ENCODE measurements around the gene MPL. TPM values are rescaled to one million over a fixed set of nuclear protein-coding genes. Genes with fewer than 3 reads are reported as not detected.

The MPL gene
- total RNA-seq, 1 donor = 39.6 TPM

DNA sequence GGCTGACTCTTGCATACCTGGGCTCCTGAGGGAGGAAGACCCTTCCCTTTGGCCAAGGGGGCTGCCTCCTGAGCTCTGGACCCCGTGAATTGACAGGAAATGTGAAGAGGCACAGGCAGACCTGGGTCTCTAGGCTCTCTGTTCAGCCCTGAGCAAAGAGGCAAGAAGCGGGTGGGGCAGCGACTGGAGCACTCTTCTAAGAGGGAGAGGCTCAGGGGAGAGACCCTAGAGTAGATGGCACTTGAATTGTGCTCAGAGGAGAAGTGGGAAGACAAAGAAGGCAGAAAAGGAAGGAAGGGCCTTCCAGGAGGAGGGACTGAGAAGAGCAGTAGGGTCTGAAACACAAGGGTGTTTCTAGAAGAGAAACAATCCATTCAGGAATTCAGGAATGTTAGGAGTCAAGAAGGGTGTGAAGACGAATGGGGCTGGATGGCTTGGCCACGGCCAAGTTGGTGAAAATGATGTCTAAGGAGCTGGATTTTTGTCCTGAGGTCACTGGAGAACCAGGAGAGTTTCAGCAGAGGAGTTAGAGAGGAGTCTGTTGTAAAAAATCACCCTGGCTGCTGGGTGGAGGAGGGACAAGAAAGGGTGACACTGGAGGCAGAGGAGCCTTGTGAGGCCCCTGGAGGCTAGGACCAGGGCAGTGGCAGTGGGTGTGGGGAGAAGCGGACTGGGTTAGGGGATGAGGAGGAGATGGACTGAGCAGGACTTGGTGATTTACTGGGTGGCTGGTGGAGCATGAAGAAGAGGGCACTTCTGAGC is 31.5 kb upstream of the MPL start:
- no peak for DNase-seq (ENCODE audit: low read depth in 2 of 3, low spot score in 2 of 3)

DNA sequence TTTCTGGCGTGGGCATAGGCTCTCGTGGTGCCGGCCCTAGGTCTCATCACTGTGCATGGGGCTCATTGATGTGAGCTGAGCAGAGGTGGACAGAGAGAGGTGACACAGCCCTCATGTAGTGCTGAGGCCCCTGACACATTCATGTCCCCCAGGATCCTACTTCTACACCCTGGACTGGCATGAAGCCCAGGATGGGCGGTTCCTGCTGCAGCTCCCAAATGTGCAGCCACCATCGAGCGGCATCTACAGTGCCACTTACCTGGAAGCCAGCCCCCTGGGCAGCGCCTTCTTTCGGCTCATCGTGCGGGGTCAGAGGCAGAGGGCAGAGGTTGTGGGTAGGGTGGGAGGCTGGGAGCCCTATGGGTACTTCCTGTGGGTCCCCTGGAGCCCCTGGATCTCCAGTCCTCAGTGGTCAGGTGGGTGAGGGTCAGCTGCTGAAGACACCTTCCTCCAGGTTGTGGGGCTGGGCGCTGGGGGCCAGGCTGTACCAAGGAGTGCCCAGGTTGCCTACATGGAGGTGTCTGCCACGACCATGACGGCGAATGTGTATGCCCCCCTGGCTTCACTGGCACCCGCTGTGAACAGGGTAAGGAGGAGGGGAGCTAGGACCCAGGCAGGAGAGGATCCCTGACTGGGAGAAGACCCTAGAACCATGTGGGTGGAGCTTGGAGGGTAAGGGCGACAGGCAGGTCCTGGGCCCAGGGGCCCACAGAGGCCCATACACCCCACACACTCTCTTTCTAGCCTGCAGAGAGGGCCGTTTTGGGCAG is 30.7 kb upstream of the MPL start:
- DNase-seq (ENCODE audit: low read depth in 2 of 3, low spot score in 2 of 3) = no peak

DNA sequence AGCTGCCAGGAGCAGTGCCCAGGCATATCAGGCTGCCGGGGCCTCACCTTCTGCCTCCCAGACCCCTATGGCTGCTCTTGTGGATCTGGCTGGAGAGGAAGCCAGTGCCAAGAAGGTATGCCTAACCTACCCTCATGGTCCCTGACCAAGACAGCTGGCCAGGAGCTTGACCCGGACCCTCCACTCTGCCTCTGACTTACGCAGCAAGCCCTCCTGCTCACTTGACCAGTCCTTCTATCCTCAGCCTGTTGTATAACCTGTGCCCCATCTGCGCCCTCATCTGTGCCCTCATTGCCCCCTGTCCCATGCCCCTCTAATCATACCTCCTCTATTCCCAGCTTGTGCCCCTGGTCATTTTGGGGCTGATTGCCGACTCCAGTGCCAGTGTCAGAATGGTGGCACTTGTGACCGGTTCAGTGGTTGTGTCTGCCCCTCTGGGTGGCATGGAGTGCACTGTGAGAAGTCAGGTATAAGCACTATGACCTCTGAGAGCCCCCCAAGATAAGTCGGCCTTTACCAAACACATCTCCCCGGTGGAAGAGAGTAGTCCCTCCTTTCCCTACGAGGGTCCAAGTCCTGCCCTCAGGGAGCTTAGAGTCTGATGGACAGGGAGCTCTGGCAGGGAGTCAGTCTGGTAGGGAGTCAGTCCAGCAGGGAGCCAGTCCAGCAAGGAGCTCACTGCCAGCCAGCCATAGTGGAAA is 30.0 kb upstream of the MPL start:
- DNase-seq (ENCODE audit: low read depth in 2 of 3, low spot score in 2 of 3) = no peak

DNA sequence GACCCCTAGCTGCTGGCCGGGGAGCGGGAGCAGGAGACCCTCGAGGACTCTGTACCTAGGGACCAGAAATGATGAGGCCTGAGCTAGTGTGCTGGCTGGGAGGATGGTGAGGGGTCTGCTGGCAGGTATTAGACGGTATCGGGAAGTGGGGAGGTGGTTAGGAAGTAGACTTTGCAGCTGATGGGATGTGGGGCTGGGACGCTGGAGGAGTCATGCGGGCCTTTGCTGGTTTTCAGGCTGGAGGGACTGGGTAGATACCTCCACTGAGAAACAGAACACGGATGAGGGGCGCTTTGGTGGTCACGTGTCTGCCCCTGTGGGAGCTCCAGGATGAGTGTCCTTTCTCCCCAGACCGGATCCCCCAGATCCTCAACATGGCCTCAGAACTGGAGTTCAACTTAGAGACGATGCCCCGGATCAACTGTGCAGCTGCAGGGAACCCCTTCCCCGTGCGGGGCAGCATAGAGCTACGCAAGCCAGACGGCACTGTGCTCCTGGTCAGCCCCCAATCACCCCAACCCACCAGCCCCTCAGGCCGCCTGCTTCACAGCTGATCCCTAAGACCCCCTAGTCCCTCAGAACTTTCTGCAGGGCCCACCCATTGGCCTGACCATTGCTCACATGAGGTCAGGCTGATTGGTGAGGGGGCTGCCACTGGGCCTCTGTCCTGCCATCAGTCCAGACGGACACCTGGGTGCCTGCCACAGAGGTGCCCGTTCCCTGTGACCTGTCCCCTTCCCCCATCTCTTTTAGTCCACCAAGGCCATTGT is 28.8 kb upstream of the MPL start:
- DNase-seq (ENCODE audit: low read depth in 2 of 3, low spot score in 2 of 3) = no peak

DNA sequence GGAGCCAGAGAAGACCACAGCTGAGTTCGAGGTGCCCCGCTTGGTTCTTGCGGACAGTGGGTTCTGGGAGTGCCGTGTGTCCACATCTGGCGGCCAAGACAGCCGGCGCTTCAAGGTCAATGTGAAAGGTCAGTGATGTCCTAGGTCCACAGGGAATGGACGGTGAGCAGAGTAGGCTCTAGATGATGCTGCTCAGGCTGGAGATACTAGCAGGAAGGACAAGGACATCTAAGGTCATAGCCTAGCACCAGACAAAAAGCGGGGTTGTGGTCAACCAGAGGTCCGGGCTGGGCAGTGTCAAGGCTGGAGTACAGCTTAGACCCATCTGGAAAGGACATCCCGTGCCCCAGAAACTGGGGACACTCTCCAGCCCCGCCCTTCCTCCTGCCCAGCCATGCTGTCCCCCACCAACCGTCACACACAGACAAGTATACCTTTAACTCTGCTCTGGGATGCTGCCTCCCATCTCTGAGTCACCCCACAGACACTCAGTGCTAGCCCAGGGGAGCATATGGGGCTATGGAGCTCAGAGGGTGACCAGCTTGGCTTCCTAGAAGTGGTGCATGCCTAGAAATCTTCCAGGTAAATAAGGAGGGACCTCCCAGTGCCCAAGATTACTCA is 28.1 kb upstream of the MPL start:
- DNase-seq (ENCODE audit: low read depth in 2 of 3, low spot score in 2 of 3) = no peak

DNA sequence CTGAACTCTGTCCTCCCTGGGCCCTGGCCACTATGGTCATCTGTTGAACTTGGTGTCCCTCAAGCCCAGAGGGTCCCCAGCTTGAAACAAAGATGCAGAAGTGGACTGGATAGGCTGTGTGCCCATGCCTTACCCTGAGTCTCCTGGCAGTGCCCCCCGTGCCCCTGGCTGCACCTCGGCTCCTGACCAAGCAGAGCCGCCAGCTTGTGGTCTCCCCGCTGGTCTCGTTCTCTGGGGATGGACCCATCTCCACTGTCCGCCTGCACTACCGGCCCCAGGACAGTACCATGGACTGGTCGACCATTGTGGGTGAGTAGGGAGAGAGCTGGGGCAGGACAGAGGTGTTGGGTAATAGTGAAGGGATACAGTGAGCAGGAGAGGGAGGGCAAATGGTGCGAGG is 26.1 kb upstream of the MPL start:
- no peak for DNase-seq (ENCODE audit: low read depth in 2 of 3, low spot score in 2 of 3)

DNA sequence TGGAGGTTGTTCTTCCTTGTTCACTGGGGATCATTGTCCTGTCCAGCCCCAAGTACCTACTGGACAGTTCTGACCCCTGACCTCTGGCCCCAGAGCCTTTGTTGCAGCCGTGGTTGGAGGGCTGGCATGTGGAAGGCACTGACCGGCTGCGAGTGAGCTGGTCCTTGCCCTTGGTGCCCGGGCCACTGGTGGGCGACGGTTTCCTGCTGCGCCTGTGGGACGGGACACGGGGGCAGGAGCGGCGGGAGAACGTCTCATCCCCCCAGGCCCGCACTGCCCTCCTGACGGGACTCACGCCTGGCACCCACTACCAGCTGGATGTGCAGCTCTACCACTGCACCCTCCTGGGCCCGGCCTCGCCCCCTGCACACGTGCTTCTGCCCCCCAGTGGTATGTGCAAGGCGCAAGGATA is 25.4 kb upstream of the MPL start:
- no peak for DNase-seq (ENCODE audit: low read depth in 2 of 3, low spot score in 2 of 3)

DNA sequence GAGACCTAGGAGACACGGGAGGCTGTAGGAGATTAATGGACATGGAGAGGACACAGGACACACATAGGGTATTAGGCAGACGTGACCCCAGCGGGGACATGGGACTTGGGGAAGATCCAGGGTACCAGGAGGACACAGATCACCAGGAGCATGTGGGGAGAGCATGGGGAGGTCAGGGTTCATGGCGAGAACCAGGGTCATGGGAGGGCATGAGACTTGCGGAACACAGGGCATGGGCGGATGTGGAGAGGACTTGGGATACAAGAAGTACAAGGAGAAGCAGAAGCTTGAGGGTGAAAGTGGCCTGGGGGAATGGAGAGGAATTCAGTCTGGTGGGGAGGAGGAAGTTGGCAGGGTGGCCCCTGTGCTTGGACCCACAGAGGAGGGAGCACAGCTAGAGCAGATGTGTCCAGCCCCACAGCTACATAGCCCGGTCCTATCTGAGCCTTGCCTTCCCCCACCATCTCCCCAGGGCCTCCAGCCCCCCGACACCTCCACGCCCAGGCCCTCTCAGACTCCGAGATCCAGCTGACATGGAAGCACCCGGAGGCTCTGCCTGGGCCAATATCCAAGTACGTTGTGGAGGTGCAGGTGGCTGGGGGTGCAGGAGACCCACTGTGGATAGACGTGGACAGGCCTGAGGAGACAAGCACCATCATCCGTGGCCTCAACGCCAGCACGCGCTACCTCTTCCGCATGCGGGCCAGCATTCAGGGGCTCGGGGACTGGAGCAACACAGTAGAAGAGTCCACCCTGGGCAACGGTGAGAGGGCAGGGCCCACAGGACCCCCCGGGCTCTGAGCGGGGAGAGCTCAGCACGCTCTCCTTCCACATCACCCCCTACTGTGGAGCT is 24.7 kb upstream of the MPL start:
- DNase-seq (ENCODE audit: low read depth in 2 of 3, low spot score in 2 of 3) = no peak

DNA sequence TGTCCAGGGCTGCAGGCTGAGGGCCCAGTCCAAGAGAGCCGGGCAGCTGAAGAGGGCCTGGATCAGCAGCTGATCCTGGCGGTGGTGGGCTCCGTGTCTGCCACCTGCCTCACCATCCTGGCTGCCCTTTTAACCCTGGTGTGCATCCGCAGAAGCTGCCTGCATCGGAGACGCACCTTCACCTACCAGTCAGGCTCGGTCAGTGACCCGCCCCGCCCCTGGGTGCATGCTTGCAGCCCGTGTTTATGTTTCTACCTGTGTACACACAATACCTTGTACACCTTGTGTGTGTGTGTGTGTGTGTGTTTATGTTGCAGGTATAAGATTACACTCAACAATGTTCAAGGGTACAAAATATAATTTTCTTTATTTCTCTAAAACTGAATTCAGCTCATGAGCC is 23.8 kb upstream of the MPL start:
- DNase-seq (ENCODE audit: low read depth in 2 of 3, low spot score in 2 of 3) = no peak

DNA sequence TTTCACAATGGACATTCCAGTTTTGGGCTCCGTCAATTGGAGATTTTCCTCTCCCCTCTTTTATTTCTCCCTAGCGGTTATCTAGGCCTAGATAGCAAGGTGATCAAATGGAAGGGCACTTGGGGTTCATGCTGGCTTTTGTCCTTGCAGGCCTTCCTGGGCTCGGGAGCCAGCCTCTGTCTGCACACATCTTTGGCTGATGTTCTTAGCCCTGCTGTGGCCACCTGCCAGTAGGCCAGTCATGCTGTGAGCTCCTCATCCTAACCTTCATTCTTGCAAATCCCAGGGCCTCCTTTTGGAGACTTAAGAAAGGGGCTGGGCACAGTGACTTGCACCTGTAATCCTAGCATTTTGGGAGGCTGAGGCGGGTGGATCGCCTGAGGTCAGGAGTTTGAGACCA is 23.4 kb upstream of the MPL start:
- no peak for DNase-seq (ENCODE audit: low read depth in 2 of 3, low spot score in 2 of 3)

DNA sequence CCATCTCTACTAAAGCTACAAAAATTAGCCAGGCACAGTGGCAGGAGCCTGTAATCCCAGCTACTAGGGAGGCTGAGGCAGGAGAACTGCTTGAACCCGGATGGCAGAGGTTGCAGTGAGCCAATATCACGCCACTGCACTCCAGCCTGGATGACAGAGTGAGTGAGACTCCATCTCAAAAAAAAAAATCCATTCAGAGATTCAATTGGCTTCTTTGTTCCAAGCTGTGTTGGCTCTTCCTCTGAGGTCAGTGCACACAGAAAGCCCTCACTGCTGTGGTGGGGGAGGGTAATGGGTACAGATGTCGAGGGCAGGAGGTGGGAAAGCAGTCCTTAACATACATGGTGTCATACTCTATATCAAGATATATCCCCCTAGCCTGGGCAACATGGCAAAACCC is 22.1 kb upstream of the MPL start:
- no peak for DNase-seq (ENCODE audit: low read depth in 2 of 3, low spot score in 2 of 3)

DNA sequence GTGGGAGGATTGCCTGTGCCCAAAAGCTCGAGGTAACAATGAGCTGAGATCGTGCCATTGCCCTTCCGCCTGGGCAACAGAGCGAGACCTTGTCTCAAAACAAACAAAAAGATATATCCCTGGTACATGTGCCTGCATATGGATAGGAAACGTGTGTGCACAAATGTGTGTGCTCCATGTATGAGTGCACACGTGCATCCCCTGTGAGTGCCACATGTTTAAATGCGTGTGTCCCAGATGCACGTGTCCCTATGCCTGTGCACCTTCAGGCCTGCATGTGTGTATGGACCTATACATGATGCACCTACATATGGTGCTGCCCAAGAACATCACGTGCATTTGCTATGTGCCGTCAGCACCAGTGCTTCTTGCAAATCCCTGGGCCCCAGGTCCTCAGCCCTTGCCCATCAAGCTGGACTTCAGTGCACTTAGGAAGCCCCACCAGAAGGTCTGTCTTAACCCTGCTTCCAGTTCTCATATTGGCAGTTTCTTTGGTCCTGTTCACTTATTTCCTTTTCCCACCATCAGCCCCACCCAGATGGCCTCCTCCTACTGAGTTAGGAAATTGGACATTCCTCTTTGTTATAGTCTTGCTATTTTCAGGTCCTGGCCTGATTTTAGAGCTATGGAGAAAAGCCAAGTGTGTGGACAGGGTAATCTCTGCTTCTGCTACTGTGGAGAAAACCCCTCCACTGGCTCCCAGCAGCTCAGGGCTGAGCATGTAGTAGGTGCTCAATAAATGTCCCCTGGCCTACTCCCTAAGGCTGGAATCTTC is 21.5 kb upstream of the MPL start:
- DNase-seq (ENCODE audit: low read depth in 2 of 3, low spot score in 2 of 3) = no peak

DNA sequence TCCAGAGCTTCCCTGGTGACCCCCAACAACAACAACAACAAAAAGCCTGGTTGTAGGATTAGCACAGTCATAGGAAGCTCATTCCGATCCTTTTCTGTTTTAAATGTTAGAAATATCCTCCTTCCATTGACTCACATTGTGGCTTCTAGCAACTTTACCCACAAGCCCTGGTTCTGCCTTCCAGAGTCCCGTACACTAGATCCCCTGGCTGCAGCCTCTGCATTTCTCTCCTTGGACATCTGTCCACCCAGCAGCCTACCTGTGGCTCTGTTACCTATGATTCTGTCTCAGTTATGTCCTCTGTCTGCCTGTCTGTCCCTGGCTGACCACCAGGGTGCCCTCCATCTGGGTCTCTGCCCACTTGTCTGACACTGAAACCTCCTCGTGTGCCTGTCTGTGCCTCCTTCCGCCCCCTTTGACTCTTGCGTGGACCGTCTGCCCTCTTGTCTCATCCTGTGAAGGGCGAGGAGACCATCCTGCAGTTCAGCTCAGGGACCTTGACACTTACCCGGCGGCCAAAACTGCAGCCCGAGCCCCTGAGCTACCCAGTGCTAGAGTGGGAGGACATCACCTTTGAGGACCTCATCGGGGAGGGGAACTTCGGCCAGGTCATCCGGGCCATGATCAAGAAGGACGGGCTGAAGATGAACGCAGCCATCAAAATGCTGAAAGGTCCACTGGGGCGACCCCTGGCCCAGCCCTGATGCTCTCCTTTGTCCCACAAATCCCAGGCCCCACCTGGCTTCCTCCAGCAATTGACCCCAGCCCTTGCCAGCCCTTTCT is 20.7 kb upstream of the MPL start:
- DNase-seq (ENCODE audit: low read depth in 2 of 3, low spot score in 2 of 3) = no peak

DNA sequence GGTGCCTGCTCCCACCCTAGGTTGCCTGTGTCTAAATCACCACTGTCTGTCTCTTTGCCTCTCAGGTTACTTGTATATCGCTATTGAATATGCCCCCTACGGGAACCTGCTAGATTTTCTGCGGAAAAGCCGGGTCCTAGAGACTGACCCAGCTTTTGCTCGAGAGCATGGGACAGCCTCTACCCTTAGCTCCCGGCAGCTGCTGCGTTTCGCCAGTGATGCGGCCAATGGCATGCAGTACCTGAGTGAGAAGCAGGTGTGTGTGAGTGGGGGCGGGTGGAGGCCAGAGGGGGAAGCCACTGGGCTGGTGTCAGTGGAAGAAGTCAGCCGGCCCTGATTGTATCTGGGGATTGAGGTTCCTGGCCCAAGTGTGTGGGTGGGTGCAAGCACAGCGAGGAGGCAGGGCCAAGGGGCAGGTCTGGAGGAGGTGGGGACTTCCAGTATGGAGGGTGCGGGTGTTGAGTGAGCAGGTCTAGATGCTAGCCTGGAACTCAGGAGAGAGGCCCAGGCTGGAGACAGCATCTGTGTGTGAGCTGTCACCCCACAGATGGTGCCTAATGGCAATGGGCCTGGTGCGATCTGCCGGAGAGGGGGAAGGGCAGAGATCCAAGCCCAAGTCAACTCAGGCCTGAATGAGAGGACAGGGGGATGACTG is 19.7 kb upstream of the MPL start:
- no peak for DNase-seq (ENCODE audit: low read depth in 2 of 3, low spot score in 2 of 3)

DNA sequence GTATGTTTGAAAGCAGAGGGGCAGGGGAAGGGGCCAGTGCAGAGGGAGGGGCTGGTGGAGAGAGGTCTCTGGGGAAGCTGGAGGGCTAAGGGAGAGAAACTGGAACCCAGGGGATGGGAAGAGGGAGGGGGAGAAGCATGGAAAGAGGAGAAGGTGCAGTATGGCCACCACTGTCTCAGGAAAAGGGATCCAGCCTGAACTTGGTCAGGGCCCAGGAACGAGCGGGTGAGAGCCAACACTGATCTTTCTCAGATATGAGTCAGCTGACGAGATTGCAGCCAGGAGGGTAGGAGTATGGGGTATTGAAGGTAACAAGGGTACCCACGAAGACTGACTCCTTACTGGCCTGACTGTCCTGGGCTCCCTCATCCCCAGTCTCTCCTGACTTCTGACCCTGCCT is 18.8 kb upstream of the MPL start:
- DNase-seq (ENCODE audit: low read depth in 2 of 3, low spot score in 2 of 3) = no peak

DNA sequence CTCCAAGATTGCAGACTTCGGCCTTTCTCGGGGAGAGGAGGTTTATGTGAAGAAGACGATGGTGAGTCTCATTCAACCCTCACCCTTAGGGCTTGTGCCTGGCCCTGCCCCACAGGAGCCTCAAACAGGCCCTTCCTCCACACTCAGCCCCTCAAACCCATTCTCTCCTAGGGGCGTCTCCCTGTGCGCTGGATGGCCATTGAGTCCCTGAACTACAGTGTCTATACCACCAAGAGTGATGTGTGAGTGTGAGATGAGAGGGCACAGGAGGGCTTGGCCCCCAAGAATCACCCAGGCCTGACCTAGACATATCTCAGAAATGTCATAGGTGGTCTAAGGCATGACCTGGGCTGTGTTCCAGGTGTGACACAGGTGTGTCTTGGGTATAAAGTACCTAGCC is 18.3 kb upstream of the MPL start:
- no peak for DNase-seq (ENCODE audit: low read depth in 2 of 3, low spot score in 2 of 3)

DNA sequence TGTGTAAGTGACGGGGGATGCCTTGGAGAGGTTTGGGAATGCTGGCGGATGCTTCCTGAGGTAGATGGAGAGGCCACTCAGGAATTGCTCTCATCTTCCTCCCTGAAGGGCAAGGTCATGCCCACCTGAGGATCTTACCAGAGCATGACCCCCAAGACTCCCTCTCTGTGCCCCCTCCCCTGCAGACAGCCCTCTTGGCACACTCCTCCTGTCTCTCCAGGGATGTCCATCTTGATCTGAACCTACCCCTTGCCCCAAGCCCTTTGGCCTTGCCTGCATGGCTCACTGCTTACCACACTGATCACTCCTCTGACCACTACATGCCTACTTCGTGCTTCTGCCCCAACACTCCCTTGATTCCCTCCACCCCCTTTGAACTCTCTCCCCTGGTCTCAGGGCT is 17.9 kb upstream of the MPL start:
- no peak for DNase-seq (ENCODE audit: low read depth in 2 of 3, low spot score in 2 of 3)
